Colonic mucosa (tissue), 4 donors: Measurements from ENCODE around the gene SLITRK2. TPM values are rescaled to one million over a fixed set of nuclear protein-coding genes. Genes with fewer than 3 reads are reported as not detected.

Experiments
- DNase-seq: peaks from one replicate; pipeline ENCODE4 v3.0.0-alpha.2; 2020
- H3K27ac ChIP-seq: fragments of 200-600 bp; one replicate; pipeline ENCODE4 v1.8.0; 2021
- H3K27me3 ChIP-seq: fragments of 200-600 bp; one replicate; pipeline ENCODE4 v1.8.0; 2021
- H3K36me3 ChIP-seq: fragments of 200-600 bp; one replicate; pipeline ENCODE4 v1.8.0; 2021
- H3K4me1 ChIP-seq: fragments of 200-600 bp; one replicate; pipeline ENCODE4 v1.8.0; 2021; ENCODE audit warnings: mild to moderate bottlenecking
- H3K4me3 ChIP-seq: fragments of 200-600 bp; one replicate; pipeline ENCODE4 v1.8.0; 2021
- H3K9ac ChIP-seq, 2 donors: one replicate each; pipeline ENCODE4 v1.7.0; 2013; ENCODE audit warnings: control low read depth in 2 of 2, low read depth in 2 of 2, low read length in 2 of 2
- H3K9me3 ChIP-seq: fragments of 200-600 bp; one replicate; pipeline ENCODE4 v1.8.0; 2021
- intact Hi-C: fragments of 100-400 bp; cut with DNase I; formaldehyde crosslinking; loops from one replicate; pipeline ENCODE4 v1.14.1; 2022
- total RNA-seq, 2 donors: library from RNA; stranded (reverse); fragmentation: NEBNext Ultra II Directional in 1 of 2; extraction: Animal tissue kit (Norgen Biotek cat#: 25700) in 1 of 2; gene quantifications; one replicate each; pipeline ENCODE4 v1.2.1, GENCODE V29; 2021
- TF ChIP-seq, protein P1 (sequence below): fragments of 200-600 bp; IDR thresholded peaks from one replicate; pipeline ENCODE4 v1.8.0; 2022; ENCODE audit warnings: antibody characterized with exemption, mild to moderate bottlenecking
- donor health status: healthy.
- donor health status: DM: no; HTN: no; CAD: no.
- donor health status: DM: no; HTN: no; CAD: no.

SLITRK2 gene
- under 1 TPM; 0.02 to 0.11 TPM for total RNA-seq

DNA sequence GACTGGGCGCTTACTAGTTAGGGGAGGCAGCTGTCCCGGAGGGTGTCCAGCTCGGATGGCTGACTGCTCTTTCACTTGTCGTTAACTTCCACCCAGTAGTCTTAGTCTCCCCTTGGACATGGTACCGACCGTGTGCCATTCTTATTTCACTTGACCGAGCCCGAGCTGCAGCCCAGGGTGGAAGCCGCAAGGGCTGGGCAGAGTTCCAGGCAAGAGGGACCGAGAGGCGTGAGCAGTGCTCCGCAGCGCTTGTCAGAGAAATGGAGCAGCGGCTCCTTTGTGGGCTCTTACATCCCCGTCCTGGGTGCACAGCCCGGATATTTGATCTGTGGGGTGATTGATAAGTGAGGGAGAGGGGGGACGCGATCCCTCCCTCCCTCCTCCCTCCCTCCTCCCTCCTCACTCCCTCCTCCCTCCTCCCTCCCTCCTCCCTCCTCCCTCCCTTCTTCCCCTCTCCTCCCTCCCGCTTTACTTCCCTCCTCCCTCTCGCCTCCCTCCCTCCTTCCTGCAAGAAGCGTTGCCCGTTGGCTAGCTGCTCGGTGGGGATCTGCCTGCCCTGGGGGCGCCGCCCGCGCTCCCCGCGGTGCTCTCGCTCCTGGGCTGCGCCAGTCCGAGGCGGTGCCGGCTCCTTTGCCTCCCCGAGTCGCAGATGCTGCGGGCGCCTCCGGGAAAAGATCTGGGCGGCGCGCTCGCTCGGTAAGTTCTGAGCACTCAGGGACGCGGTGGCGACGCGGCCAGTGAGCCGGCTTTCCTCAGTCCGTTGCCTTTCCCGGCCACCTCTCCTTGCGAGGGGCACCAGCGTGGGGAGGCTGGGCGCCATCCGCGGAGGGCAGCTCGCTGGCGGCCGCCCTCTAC, at the start of gene SLITRK2:
Gene SLITRK2 (plus strand): TSS at position 499 of the 855 bp plus-strand sequence. CDS start 4,597 bp downstream, outside the sequence.
- Histone ChIP-seq H3K27ac (no peak within 1 kb of the TSS), H3K9me3 (no peaks in the 10 kb centered on the region), H3K36me3 (no peaks in the 10 kb centered on the region), H3K9ac (peak within 1 kb of the TSS in 1 of 2 donors; percentile 16), H3K4me1 (no peaks in the 10 kb centered on the region), H3K4me3 (no peak within 1 kb of the TSS), H3K27me3 (peaks cover 8% of the 10 kb centered on the region)
- DNase-seq: no peak
- intact Hi-C loops: no loop called here
- TF ChIP-seq, protein P1, sequence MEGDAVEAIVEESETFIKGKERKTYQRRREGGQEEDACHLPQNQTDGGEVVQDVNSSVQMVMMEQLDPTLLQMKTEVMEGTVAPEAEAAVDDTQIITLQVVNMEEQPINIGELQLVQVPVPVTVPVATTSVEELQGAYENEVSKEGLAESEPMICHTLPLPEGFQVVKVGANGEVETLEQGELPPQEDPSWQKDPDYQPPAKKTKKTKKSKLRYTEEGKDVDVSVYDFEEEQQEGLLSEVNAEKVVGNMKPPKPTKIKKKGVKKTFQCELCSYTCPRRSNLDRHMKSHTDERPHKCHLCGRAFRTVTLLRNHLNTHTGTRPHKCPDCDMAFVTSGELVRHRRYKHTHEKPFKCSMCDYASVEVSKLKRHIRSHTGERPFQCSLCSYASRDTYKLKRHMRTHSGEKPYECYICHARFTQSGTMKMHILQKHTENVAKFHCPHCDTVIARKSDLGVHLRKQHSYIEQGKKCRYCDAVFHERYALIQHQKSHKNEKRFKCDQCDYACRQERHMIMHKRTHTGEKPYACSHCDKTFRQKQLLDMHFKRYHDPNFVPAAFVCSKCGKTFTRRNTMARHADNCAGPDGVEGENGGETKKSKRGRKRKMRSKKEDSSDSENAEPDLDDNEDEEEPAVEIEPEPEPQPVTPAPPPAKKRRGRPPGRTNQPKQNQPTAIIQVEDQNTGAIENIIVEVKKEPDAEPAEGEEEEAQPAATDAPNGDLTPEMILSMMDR: no peak

- Histone ChIP-seq H3K4me3 (no peak overlapping the region), H3K27ac (no peak overlapping the region), H3K27me3 (no peaks in the 10 kb centered on the region), H3K4me1 (no peaks in the 10 kb centered on the region), H3K9ac (no peak overlapping the region), H3K9me3 (no peaks in the 10 kb centered on the region), H3K36me3 (no peaks in the 10 kb centered on the region)
- DNase-seq: no peak
- intact Hi-C loops: no loop called here
- TF ChIP-seq, protein P1: no peak
Measured at GRCh38 chrX:145773006-145773405, 44.6 kb upstream of the SLITRK2 start.

- TF ChIP-seq, protein P1: no peak
- no peak for DNase-seq
- Histone ChIP-seq H3K36me3 (no peaks in the 10 kb centered on the region), H3K27ac (no peak overlapping the region), H3K4me1 (no peaks in the 10 kb centered on the region), H3K9me3 (no peaks in the 10 kb centered on the region), H3K9ac (no peak overlapping the region), H3K4me3 (no peak overlapping the region), H3K27me3 (no peaks in the 10 kb centered on the region)
- intact Hi-C loops: no loop called here
Measured at GRCh38 chrX:145792281-145792680, 25.3 kb upstream of the SLITRK2 start.

DNA sequence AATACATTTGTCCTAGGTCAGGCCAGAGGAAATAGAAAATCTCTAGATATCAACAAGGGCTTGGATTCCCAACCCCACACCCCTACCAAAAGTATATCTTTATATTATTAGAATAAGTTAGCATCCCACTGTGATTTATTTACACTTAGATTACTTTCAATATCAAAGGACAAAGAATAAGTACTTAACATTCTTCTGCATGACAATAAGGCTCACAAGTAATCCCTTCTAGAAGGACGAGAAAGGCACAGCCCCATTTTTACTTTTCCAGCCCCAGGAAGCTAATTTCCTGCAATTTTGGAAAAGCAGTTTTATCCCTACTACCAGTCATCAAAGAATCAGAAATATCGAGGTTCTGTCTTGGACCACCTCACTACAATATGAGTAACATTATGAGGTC, 14.1 kb upstream of the SLITRK2 start:
- Histone ChIP-seq H3K4me3 (no peak overlapping the region), H3K27me3 (no peaks in the 10 kb centered on the region), H3K36me3 (no peaks in the 10 kb centered on the region), H3K27ac (no peak overlapping the region), H3K9me3 (no peaks in the 10 kb centered on the region), H3K4me1 (no peaks in the 10 kb centered on the region), H3K9ac (no peak overlapping the region)
- no peak for DNase-seq
- intact Hi-C loops: no loop called here
- TF ChIP-seq, protein P1: no peak

GRCh38 chrX:145813081-145813480, 4.5 kb upstream of the SLITRK2 start:
- intact Hi-C loops: no loop called here
- Histone ChIP-seq H3K27ac (no peak overlapping the region), H3K9me3 (no peaks in the 10 kb centered on the region), H3K9ac (no peak overlapping the region), H3K36me3 (no peaks in the 10 kb centered on the region), H3K27me3 (peaks cover 3% of the 10 kb centered on the region), H3K4me3 (no peak overlapping the region), H3K4me1 (no peaks in the 10 kb centered on the region)
- TF ChIP-seq, protein P1: no peak
- no peak for DNase-seq
